A549 (cell line): ENCODE measurements around the gene TTI1. TPM values are rescaled to one million over a fixed set of nuclear protein-coding genes. Genes with fewer than 3 reads are reported as not detected.

ENCODE experiments used
- ATAC-seq, 2 experiments: fragments of 200-7000 bp in 1 of 2; fragments of >200 bp in 1 of 2; cut with Nextera tagmentation in 1 of 2; cut with Tn5 transposase in 1 of 2; 3 replicates each; pipeline versions ENCODE4 v1.8.0 to v1.9.1; 2018 to 2020; ENCODE audit warnings: mild to moderate bottlenecking in 1 of 2, moderate library complexity in 1 of 2
- CTCF ChIA-PET: fragments of 300-600 bp; sonication (Branson Sonifier 250); formaldehyde crosslinking; extraction: SDS; loops from one replicate; lab custom pipeline; 2021; ENCODE audit warnings: antibody characterized with exemption, inconsistent platforms; lab: Yijun Ruan, JAX
- POLR2A ChIA-PET: fragments of 350-600 bp; formaldehyde crosslinking; extraction: SDS; loops from one replicate; lab custom pipeline; 2021; ENCODE audit warnings: antibody characterized with exemption, inconsistent platforms; lab: Yijun Ruan, JAX
- DNase-seq, 2 experiments: peaks; one replicate each; pipeline versions ENCODE4 v3.0.0 to v3.0.0-alpha.2; 2011 to 2016; ENCODE audit warnings: low read depth in 1 of 2, low spot score in 1 of 2
- FAIRE-seq: peaks from 2 replicates; lab custom pipeline; 2011; peaks lifted over from hg19 to GRCh38; lab: Jason Lieb, UNC
- H3K27ac ChIP-seq, 2 experiments: fragments of >200 bp; sonication (Bioruptor Twin); formaldehyde crosslinking; 3 replicates each; pipeline ENCODE4 v1.5.1; 2016 to 2017
- H3K4me1 ChIP-seq: fragments of >200 bp; sonication (Bioruptor Twin); formaldehyde crosslinking; 3 replicates; pipeline ENCODE4 v1.6.1; 2016
- H3K4me2 ChIP-seq: fragments of >200 bp; sonication (Bioruptor Twin); formaldehyde crosslinking; 3 replicates; pipeline ENCODE4 v1.6.1; 2016
- H3K4me3 ChIP-seq: fragments of >200 bp; sonication (Bioruptor Twin); formaldehyde crosslinking; 3 replicates; pipeline ENCODE4 v1.5.1; 2016
- H3K9me3 ChIP-seq: fragments of >200 bp; sonication (Bioruptor Twin); formaldehyde crosslinking; 3 replicates; pipeline ENCODE4 v1.6.1; 2016
- ATOH8 ChIP-seq: fragments of 250-450 bp; sonication (Bioruptor Pico); IDR thresholded peaks from 2 replicates; pipeline ENCODE4 v1.5.0; 2020; ENCODE audit warnings: low read depth, mild to moderate bottlenecking, moderate library complexity
- BHLHE40 ChIP-seq: IDR thresholded peaks from 2 replicates; pipeline ENCODE4 v1.6.1; 2012; ENCODE audit warnings: low read depth, low read length, inconsistent platforms
- CBX8 ChIP-seq: fragments of 200-600 bp; sonication (generic); IDR thresholded peaks from 2 replicates; pipeline ENCODE4 v1.6.1; 2016
- CEBPB ChIP-seq, 2 experiments: fragments of >200 bp in 1 of 2; sonication (Bioruptor Twin) in 1 of 2; formaldehyde crosslinking in 1 of 2; IDR thresholded peaks; 2 replicates each; pipeline ENCODE4 v1.6.1; 2012 to 2016
- CHD2 ChIP-seq: fragments of 150-350 bp; IDR thresholded peaks from 2 replicates; pipeline ENCODE4 v1.6.1; 2014; ENCODE audit warnings: low read length; ENCODE audit not compliant: partially characterized antibody
- CHD4 ChIP-seq: fragments of 200-600 bp; sonication (generic); IDR thresholded peaks from 2 replicates; pipeline ENCODE4 v1.6.1; 2016; ENCODE audit warnings: antibody characterized with exemption, mild to moderate bottlenecking, borderline replicate concordance
- CTCF ChIP-seq: fragments of >200 bp; sonication (Bioruptor Twin); formaldehyde crosslinking; IDR thresholded peaks from 3 replicates; pipeline ENCODE4 v1.5.1; 2016
- E2F6 ChIP-seq: IDR thresholded peaks from 2 replicates; pipeline ENCODE4 v1.6.1; 2012; ENCODE audit warnings: low read depth, borderline replicate concordance
- ELK1 ChIP-seq: fragments of 150-350 bp; IDR thresholded peaks from 2 replicates; pipeline ENCODE4 v1.6.1; 2014; ENCODE audit warnings: low read depth, mild to moderate bottlenecking, low read length
- EP300 ChIP-seq, 2 experiments: fragments of >200 bp; sonication (Bioruptor Twin); formaldehyde crosslinking; IDR thresholded peaks; 2 replicates in 1 of 2; 3 replicates in 1 of 2; pipeline ENCODE4 v1.6.1; 2016 to 2017
- ESRRA ChIP-seq: fragments of 150-350 bp; IDR thresholded peaks from 2 replicates; pipeline ENCODE4 v1.6.1; 2014; ENCODE audit warnings: mild to moderate bottlenecking, low read length, borderline replicate concordance
- FOSB ChIP-seq: fragments of 250-450 bp; sonication (Bioruptor Pico); IDR thresholded peaks from 2 replicates; pipeline ENCODE4 v1.5.0; 2020; ENCODE audit warnings: mild to moderate bottlenecking, moderate library complexity
- FOSL2 ChIP-seq, 2 experiments: fragments of 450-650 bp in 1 of 2; fragments of >200 bp in 1 of 2; sonication (Bioruptor Twin) in 1 of 2; formaldehyde crosslinking; IDR thresholded peaks; 2 replicates each; pipeline versions ENCODE4 v1.5.0 to v1.6.1; 2016 to 2020; ENCODE audit warnings: mild to moderate bottlenecking in 1 of 2, moderate library complexity in 1 of 2
- FOXS1 ChIP-seq: fragments of 250-450 bp; sonication (Bioruptor Pico); IDR thresholded peaks from 2 replicates; pipeline ENCODE4 v1.5.0; 2020; ENCODE audit warnings: mild to moderate bottlenecking, moderate library complexity
- GATA3 ChIP-seq: IDR thresholded peaks from 2 replicates; pipeline ENCODE4 v1.6.1; 2012; ENCODE audit warnings: borderline replicate concordance
- HEYL ChIP-seq: fragments of 250-450 bp; sonication (Bioruptor Pico); IDR thresholded peaks from 2 replicates; pipeline ENCODE4 v1.8.0; 2021; ENCODE audit warnings: mild to moderate bottlenecking, moderate library complexity
- HMGXB4 ChIP-seq: fragments of 250-450 bp; sonication (Bioruptor Pico); IDR thresholded peaks from 2 replicates; pipeline ENCODE4 v1.5.0; 2021; ENCODE audit warnings: mild to moderate bottlenecking, moderate library complexity, borderline replicate concordance
- HOXA7 ChIP-seq: fragments of 250-450 bp; sonication (Bioruptor Pico); IDR thresholded peaks from 2 replicates; pipeline ENCODE4 v1.5.0; 2020; ENCODE audit warnings: mild to moderate bottlenecking, moderate library complexity
- KDM5A ChIP-seq: fragments of 200-600 bp; sonication (generic); IDR thresholded peaks from 2 replicates; pipeline ENCODE4 v1.6.1; 2016; ENCODE audit warnings: antibody characterized with exemption, mild to moderate bottlenecking
- MAX ChIP-seq: IDR thresholded peaks from 2 replicates; pipeline ENCODE4 v1.6.1; 2012
- MAZ ChIP-seq: fragments of 150-350 bp; IDR thresholded peaks from 2 replicates; pipeline ENCODE4 v1.6.1; 2014; ENCODE audit warnings: antibody characterized with exemption, low read depth, low read length, borderline replicate concordance
- MYC ChIP-seq: IDR thresholded peaks from 2 replicates; pipeline ENCODE4 v1.6.1; 2012; ENCODE audit warnings: mild to moderate bottlenecking, inconsistent platforms, low read length, improper control_type of control experiment, borderline replicate concordance
- NPAS2 ChIP-seq: fragments of 250-450 bp; sonication (Bioruptor Pico); IDR thresholded peaks from 2 replicates; pipeline ENCODE4 v1.8.0; 2022; ENCODE audit warnings: mild to moderate bottlenecking, moderate library complexity, borderline replicate concordance
- PBX3 ChIP-seq: IDR thresholded peaks from 2 replicates; pipeline ENCODE4 v1.6.1; 2012
- RCOR1 ChIP-seq: fragments of 150-350 bp; IDR thresholded peaks from 2 replicates; pipeline ENCODE4 v1.6.1; 2014; ENCODE audit warnings: antibody characterized with exemption, low read length, low read depth
- RFX5 ChIP-seq: fragments of 450-650 bp; IDR thresholded peaks from 2 replicates; pipeline ENCODE4 v1.7.1; 2014; ENCODE audit warnings: antibody characterized with exemption, mild to moderate bottlenecking, moderate library complexity
- RNF2 ChIP-seq: fragments of 200-600 bp; sonication (generic); IDR thresholded peaks from 2 replicates; pipeline ENCODE4 v1.6.1; 2016; ENCODE audit warnings: low read depth, mild to moderate bottlenecking, antibody characterized with exemption, moderate library complexity, borderline replicate concordance
- SMC3 ChIP-seq: fragments of >200 bp; sonication (Bioruptor Twin); formaldehyde crosslinking; IDR thresholded peaks from 3 replicates; pipeline ENCODE4 v1.6.1; 2018; ENCODE audit warnings: inconsistent platforms
- TP53 ChIP-seq: fragments of 250-450 bp; sonication (Bioruptor Pico); IDR thresholded peaks from 2 replicates; pipeline ENCODE4 v1.5.0; 2021; ENCODE audit warnings: mild to moderate bottlenecking, moderate library complexity
- WGBS: methylation state at CpG from one replicate; pipeline ENCODE4 v1.1.6; 2017; ENCODE audit errors: missing lambda C conversion rate; 5-methylcytosine and 5-hydroxymethylcytosine counted together
- polyA plus RNA-seq, 4 experiments: library from polyadenylated mRNA; depleted of rRNA in 3 of 4; stranded (reverse); fragments of >200 nt; fragmentation: RNase III in 1 of 4; extraction: RNeasy Plus Mini Kit Qiagen cat#74134 plus additional on column Dnase treatment in 1 of 4; gene quantifications; 2 replicates in 3 of 4; 3 replicates in 1 of 4; pipeline ENCODE4 v1.2.3, GENCODE V29; 2011 to 2017

The TTI1 gene
- polyA plus RNA-seq, 2 of the 4 experiments (the other 2 are of a cell fraction) = 20.6 to 27.9 TPM

GRCh38 chr20:38078084-38078483, 44.8 kb upstream of the TTI1 start:
- H3K4me1 ChIP-seq = no peaks in the 10 kb centered on the region
- FAIRE-seq = no peak
- no peak for ATAC-seq
- POLR2A ChIA-PET = no interaction called here
- 94% methylated on average over 2 of the region's 2 CpGs for WGBS
- no peak overlapping the region for H3K27ac ChIP-seq
- no peak overlapping the region for H3K4me2 ChIP-seq
- no peak for TF ChIP-seq FOSB (CRISPR knock-in tag)
- TF ChIP-seq EP300 (IDR thresholded peaks at IDR 0.05) = no peak
- TF ChIP-seq RCOR1 = no peak
- no peak for TF ChIP-seq RFX5
- no peak for TF ChIP-seq CHD2
- no peak for TF ChIP-seq TP53
- TF ChIP-seq FOXS1 (CRISPR knock-in tag) = no peak
- no peak for TF ChIP-seq RNF2
- no peak for TF ChIP-seq CEBPB (IDR thresholded peaks at IDR 0.05)
- TF ChIP-seq KDM5A = no peak
- TF ChIP-seq MAX = no peak
- TF ChIP-seq NPAS2 = no peak
- no peak for TF ChIP-seq ESRRA
- TF ChIP-seq MAZ = no peak
- TF ChIP-seq ELK1 = no peak
- no peak for TF ChIP-seq HOXA7 (CRISPR knock-in tag)
- TF ChIP-seq CHD4 = no peak
- no peak for TF ChIP-seq BHLHE40
- TF ChIP-seq HMGXB4 (CRISPR knock-in tag) = no peak
- TF ChIP-seq MYC = no peak
- TF ChIP-seq, all 56 proteins: peak for 0
- DNase-seq = no peak
- CTCF ChIA-PET = interaction anchor here (0.6 to 6.2 kb wide), 5 partner anchors 20 to 144 kb away, joined by 3 to 40 read pairs (median 6); no protein-coding TSS in a partner anchor
- peaks cover 14% of the 10 kb centered on the region for H3K9me3 ChIP-seq
- no peak overlapping the region for H3K4me3 ChIP-seq

- Histone ChIP-seq H3K27ac (no peak overlapping the region), H3K4me3 (no peak overlapping the region), H3K4me1 (no peaks in the 10 kb centered on the region), H3K9me3 (peaks cover 29% of the 10 kb centered on the region), H3K4me2 (no peak overlapping the region)
- POLR2A ChIA-PET = interaction anchor here (0.6 kb wide), 1 partner anchor 145 kb away, joined by 5 read pairs; no protein-coding TSS in a partner anchor
- no peak for ATAC-seq
- no peak for FAIRE-seq
- CTCF ChIA-PET = interaction anchor here (0.6 to 6.2 kb wide), 4 partner anchors 19 to 150 kb away, joined by 3 to 40 read pairs (median 8); no protein-coding TSS in a partner anchor
- no peak for DNase-seq
- TF ChIP-seq GATA3 (no peak), EP300 (IDR thresholded peaks at IDR 0.05) (no peak), NPAS2 (no peak), CHD2 (no peak), HOXA7 (CRISPR knock-in tag) (no peak), PBX3 (no peak), HEYL (no peak), FOSB (CRISPR knock-in tag) (no peak), CEBPB (IDR thresholded peaks at IDR 0.05) (no peak), E2F6 (no peak), RCOR1 (no peak), FOSL2 (IDR thresholded peaks at IDR 0.05) (no peak), FOSL2 (CRISPR knock-in tag; IDR thresholded peaks at IDR 0.05) (no peak), SMC3 (no peak), CTCF (no peak), CBX8 (no peak), FOXS1 (CRISPR knock-in tag) (no peak), ATOH8 (CRISPR knock-in tag) (no peak)
These were observed 43.3 kb upstream of the TTI1 start for GRCh38 chr20:38076548-38076947.
